GM18951 (cell line): ENCODE results near the gene SELENBP1.
"Not testable (repeated sequence)": the region's sequence is repeated elsewhere in the genome, so short reads cannot be mapped to it uniquely, and the experiment has no call there.

Experiments used
- POLR2A ChIP-seq: IDR thresholded peaks from 4 replicates; pipeline ENCODE4 v1.6.1; 2011; ENCODE audit warnings: mild to moderate bottlenecking; ENCODE audit not compliant: insufficient read length, insufficient read depth; ENCODE audit errors: extremely low read depth
- in situ Hi-C: fragments of 300-500 bp; cut with MboI; formaldehyde crosslinking; loops from one replicate; pipeline ENCODE4 v1.12.0; 2022; ENCODE audit warnings: low sequenced_read_pairs, mixed read lengths, inconsistent platforms; ENCODE audit not compliant: unreplicated experiment

SELENBP1 gene

GRCh38 chr1:151364996-151365395 is 7.5 kb downstream of the SELENBP1 start:
- in situ Hi-C loops = no loop called here
- TF ChIP-seq POLR2A = no peak

GRCh38 chr1:151362308-151363155 is 10.0 kb downstream of the SELENBP1 start:
- TF ChIP-seq POLR2A = no peak
- in situ Hi-C loops = no loop called here

- in situ Hi-C loops = no loop called here
- TF ChIP-seq POLR2A = no peak
Measured at GRCh38 chr1:151361883-151362282, 10.6 kb downstream of the SELENBP1 start.

- in situ Hi-C loops = no loop called here
- TF ChIP-seq POLR2A = no peak
Measured at GRCh38 chr1:151356696-151357095, 15.8 kb downstream of the SELENBP1 start.

- in situ Hi-C loops = no loop called here
- TF ChIP-seq POLR2A = no peak
Measured at GRCh38 chr1:151352021-151352718, 20.3 kb downstream of the SELENBP1 start.

- in situ Hi-C loops = not testable (repeated sequence)
Measured at GRCh38 chr1:151350323-151350722, 22.2 kb downstream of the SELENBP1 start.

GRCh38 chr1:151347523-151348246 is 24.8 kb downstream of the SELENBP1 start:
- TF ChIP-seq POLR2A = no peak
- in situ Hi-C loops = no loop called here

GRCh38 chr1:151346769-151347522 is 25.6 kb downstream of the SELENBP1 start, which contains the start of gene RFX5:
Gene RFX5 (minus strand): TSS chr1:151347252. CDS start chr1:151346320, 932 bp downstream.
- in situ Hi-C loops = no loop called here
- peak; percentile 61 for TF ChIP-seq POLR2A

GRCh38 chr1:151346082-151346768 is 26.3 kb downstream of the SELENBP1 start:
- TF ChIP-seq POLR2A = no peak
- in situ Hi-C loops = no loop called here

- in situ Hi-C loops = no loop called here
- TF ChIP-seq POLR2A = no peak
Measured at GRCh38 chr1:151344291-151344690, 28.2 kb downstream of the SELENBP1 start.

- in situ Hi-C loops = no loop called here
- TF ChIP-seq POLR2A = no peak
Measured at GRCh38 chr1:151343587-151343986, 28.9 kb downstream of the SELENBP1 start.

GRCh38 chr1:151342569-151342968 is 29.9 kb downstream of the SELENBP1 start:
- in situ Hi-C loops = no loop called here
- TF ChIP-seq POLR2A = no peak

GRCh38 chr1:151342021-151342420 is 30.5 kb downstream of the SELENBP1 start:
- in situ Hi-C loops = no loop called here
- TF ChIP-seq POLR2A = no peak
